ENCODE measurements around the gene NHS.

NHS gene

GRCh38 chrX:17456526-17456925, 81.5 kb downstream of the NHS start:
- DNase-seq, result no peak

GRCh38 chrX:17459008-17459611, 84.1 kb downstream of the NHS start:
- DNase-seq, result no peak

- DNase-seq, result no peak
Observed at GRCh38 chrX:17459661-17460060, 84.7 kb downstream of the NHS start.

- DNase-seq, result no peak
Observed at GRCh38 chrX:17462881-17463280, 87.9 kb downstream of the NHS start.

- DNase-seq, result no peak
Observed at GRCh38 chrX:17464194-17464593, 89.2 kb downstream of the NHS start.

- DNase-seq, result no peak
Observed at GRCh38 chrX:17465201-17465600, 90.2 kb downstream of the NHS start.

- DNase-seq, result no peak
Observed at GRCh38 chrX:17465802-17466201, 90.8 kb downstream of the NHS start.

GRCh38 chrX:17470136-17470535, 95.1 kb downstream of the NHS start:
- DNase-seq, result no peak

- DNase-seq, result no peak
Observed at GRCh38 chrX:17471121-17471520, 96.1 kb downstream of the NHS start.

GRCh38 chrX:17471861-17472260, 96.9 kb downstream of the NHS start:
- no peak for DNase-seq

- no peak for DNase-seq
Observed at GRCh38 chrX:17472424-17472823, 97.4 kb downstream of the NHS start.

GRCh38 chrX:17473021-17473420, 98.0 kb downstream of the NHS start:
- no peak for DNase-seq

- no peak for DNase-seq
Observed at GRCh38 chrX:17474892-17475291, 99.9 kb downstream of the NHS start.

- DNase-seq, result no peak
Observed at GRCh38 chrX:17475449-17476217, 100.6 kb downstream of the NHS start.

- DNase-seq, result no peak
Observed at GRCh38 chrX:17476411-17476810, 101.4 kb downstream of the NHS start.

- no peak for DNase-seq
Observed at GRCh38 chrX:17481086-17481485, 106.1 kb downstream of the NHS start.

GRCh38 chrX:17484592-17484991, 109.6 kb downstream of the NHS start:
- no peak for DNase-seq

GRCh38 chrX:17485391-17485790, 110.4 kb downstream of the NHS start:
- no peak for DNase-seq

GRCh38 chrX:17488036-17488435, 113.0 kb downstream of the NHS start:
- DNase-seq, result no peak

GRCh38 chrX:17494216-17494615, 119.2 kb downstream of the NHS start:
- DNase-seq, result no peak

- no peak for DNase-seq
Observed at GRCh38 chrX:17495052-17495451, 120.1 kb downstream of the NHS start.

GRCh38 chrX:17496407-17496806, 121.4 kb downstream of the NHS start:
- no peak for DNase-seq

GRCh38 chrX:17497193-17497592, 122.2 kb downstream of the NHS start:
- no peak for DNase-seq

GRCh38 chrX:17499512-17499911, 124.5 kb downstream of the NHS start:
- no peak for DNase-seq

- DNase-seq, result no peak
Observed at GRCh38 chrX:17500145-17500579, 125.2 kb downstream of the NHS start.
